Keratinocyte (primary cell): Measurements from ENCODE around the gene METRNL. TPM values are rescaled to one million over a fixed set of nuclear protein-coding genes. Genes with fewer than 3 reads are reported as not detected.

Source experiments
- DNase-seq: peaks from one replicate; pipeline ENCODE4 v3.0.0-alpha.2; 2011; ENCODE audit warnings: low read depth, missing footprints, low spot score
- FAIRE-seq: peaks from 2 replicates; lab custom pipeline; 2011; peaks lifted over from hg19 to GRCh38; lab: Jason Lieb, UNC
- H2AFZ ChIP-seq: 2 replicates; pipeline ENCODE4 v1.6.0; 2012; ENCODE audit warnings: low read length, control low read depth, inconsistent platforms; ENCODE audit not compliant: control insufficient read depth
- H3K27ac ChIP-seq: 2 replicates; pipeline ENCODE4 v1.5.1; 2011; ENCODE audit warnings: low read length; ENCODE audit not compliant: control insufficient read depth, insufficient read depth
- H3K27me3 ChIP-seq: 3 replicates; pipeline ENCODE4 v1.6.0; 2011; ENCODE audit warnings: low read length; ENCODE audit not compliant: control insufficient read depth, insufficient read depth; ENCODE audit errors: extremely low read depth
- H3K36me3 ChIP-seq, 2 experiments: 2 replicates in 1 of 2; 3 replicates in 1 of 2; pipeline ENCODE4 v1.5.1; 2011; ENCODE audit warnings: low read length in 2 of 2, mild to moderate bottlenecking in 1 of 2; ENCODE audit not compliant: control insufficient read depth in 2 of 2, insufficient read depth in 2 of 2; ENCODE audit errors: extremely low read depth in 1 of 2
- H3K4me1 ChIP-seq: 3 replicates; pipeline ENCODE4 v1.5.1; 2011; ENCODE audit warnings: low read length; ENCODE audit not compliant: control insufficient read depth, insufficient read depth; ENCODE audit errors: extremely low read depth
- H3K4me2 ChIP-seq: 3 replicates; pipeline ENCODE4 v1.6.0; 2011; ENCODE audit warnings: low read depth, low read length; ENCODE audit not compliant: control insufficient read depth, insufficient read depth; ENCODE audit errors: extremely low read depth
- H3K4me3 ChIP-seq, 3 experiments: fragments of 200-600 bp in 1 of 3; sonication (generic) in 1 of 3; 2 replicates in 2 of 3; 3 replicates in 1 of 3; pipeline ENCODE4 v1.5.1; 2011 to 2016; ENCODE audit warnings: low read length in 3 of 3, mild to moderate bottlenecking in 3 of 3, control low read depth in 2 of 3, inconsistent platforms in 1 of 3, low read depth in 1 of 3, mixed read lengths in 1 of 3, mixed run types in 1 of 3, moderate library complexity in 1 of 3; ENCODE audit not compliant: control insufficient read depth in 2 of 3, insufficient read depth in 2 of 3; ENCODE audit errors: extremely low read depth in 1 of 3
- H3K79me2 ChIP-seq: 2 replicates; pipeline ENCODE4 v1.6.0; 2012; ENCODE audit warnings: low read length; ENCODE audit not compliant: control insufficient read depth, insufficient read depth
- H3K9ac ChIP-seq: 3 replicates; pipeline ENCODE4 v1.6.0; 2011; ENCODE audit warnings: low read length; ENCODE audit not compliant: control insufficient read depth, insufficient read depth; ENCODE audit errors: extremely low read depth
- H3K9me1 ChIP-seq: 3 replicates; pipeline ENCODE4 v1.6.0; 2011; ENCODE audit warnings: low read length; ENCODE audit not compliant: control insufficient read depth, insufficient read depth; ENCODE audit errors: extremely low read depth
- H3K9me3 ChIP-seq: 2 replicates; pipeline ENCODE4 v1.5.1; 2012; ENCODE audit warnings: low read depth, low read length; ENCODE audit not compliant: control insufficient read depth
- H4K20me1 ChIP-seq: 3 replicates; pipeline ENCODE4 v1.6.0; 2011; ENCODE audit warnings: low read length; ENCODE audit not compliant: control insufficient read depth, insufficient read depth; ENCODE audit errors: extremely low read depth
- CTCF ChIP-seq, 3 experiments: IDR thresholded peaks in 1 of 3; conservative IDR thresholded peaks in 1 of 3; optimal IDR thresholded peaks in 1 of 3; 2 replicates in 2 of 3; 3 replicates in 1 of 3; pipeline versions ENCODE3 to v1.5.1; 2011; ENCODE audit warnings: low read length in 3 of 3, mild to moderate bottlenecking in 3 of 3, moderate library complexity in 2 of 3, control low read depth in 1 of 3, inconsistent platforms in 1 of 3; ENCODE audit not compliant: insufficient read depth in 2 of 3; ENCODE audit errors: extremely low read depth in 1 of 3
- EZH2 ChIP-seq: IDR thresholded peaks from one replicate; pipeline ENCODE4 v1.6.1; 2012; ENCODE audit warnings: inconsistent platforms, mild to moderate bottlenecking, low read length, moderate library complexity
- dilution Hi-C: fragments of 300-500 bp; cut with MboI; formaldehyde crosslinking; loops from one replicate; pipeline ENCODE4 v1.7.0; 2020; ENCODE audit warnings: low sequenced_read_pairs; ENCODE audit not compliant: extremely low pct_ligation_motif_present
- polyA plus RNA-seq, 5 experiments: library from polyadenylated mRNA; depleted of rRNA in 3 of 5; stranded (reverse) in 3 of 5; stranded (forward) in 1 of 5; unstranded in 1 of 5; fragments of >200 nt; gene quantifications; 1 replicate in 1 of 5; 2 replicates in 3 of 5; 3 replicates in 1 of 5; pipeline versions ENCODE4 v1.2.1 to v1.2.3, GENCODE V29; 2011 to 2012; ENCODE audit warnings: missing spikeins in 2 of 5, low read depth in 1 of 5, low replicate concordance in 1 of 5

METRNL gene
- polyA plus RNA-seq, 1 donor (not counting 4 experiments of a cell fraction or from before 2014, with no cell fraction given) = 3.1 TPM

- dilution Hi-C loops = no loop called here
- no peak for FAIRE-seq
- no peaks in the 10 kb centered on the region for H3K36me3 ChIP-seq
- H3K9ac ChIP-seq = no peak overlapping the region
- DNase-seq = no peak
- H4K20me1 ChIP-seq = peaks cover 4% of the 10 kb centered on the region
- no peak overlapping the region for H2AFZ ChIP-seq
- H3K9me3 ChIP-seq = no peaks in the 10 kb centered on the region
- H3K4me2 ChIP-seq = no peak overlapping the region
- H3K4me3 ChIP-seq = no peak overlapping the region
- H3K27ac ChIP-seq = no peak overlapping the region
- peaks cover 35% of the 10 kb centered on the region for H3K27me3 ChIP-seq
- H3K4me1 ChIP-seq = peaks cover 6% of the 10 kb centered on the region
- no peaks in the 10 kb centered on the region for H3K9me1 ChIP-seq
- TF ChIP-seq CTCF (optimal IDR thresholded peaks at IDR 0.05 in 1 of 3, IDR thresholded peaks at IDR 0.05 in 1 of 3, conservative IDR thresholded peaks at IDR 0.05 in 1 of 3; ENCODE audit: extremely low read depth in 1 of 3, insufficient read depth in 2 of 3, low read length in 3 of 3) = no peak
- TF ChIP-seq EZH2 = no peak
- no peaks in the 10 kb centered on the region for H3K79me2 ChIP-seq
Observed at GRCh38 chr17:83072600-83073358, 6.6 kb upstream of the METRNL start.

DNA sequence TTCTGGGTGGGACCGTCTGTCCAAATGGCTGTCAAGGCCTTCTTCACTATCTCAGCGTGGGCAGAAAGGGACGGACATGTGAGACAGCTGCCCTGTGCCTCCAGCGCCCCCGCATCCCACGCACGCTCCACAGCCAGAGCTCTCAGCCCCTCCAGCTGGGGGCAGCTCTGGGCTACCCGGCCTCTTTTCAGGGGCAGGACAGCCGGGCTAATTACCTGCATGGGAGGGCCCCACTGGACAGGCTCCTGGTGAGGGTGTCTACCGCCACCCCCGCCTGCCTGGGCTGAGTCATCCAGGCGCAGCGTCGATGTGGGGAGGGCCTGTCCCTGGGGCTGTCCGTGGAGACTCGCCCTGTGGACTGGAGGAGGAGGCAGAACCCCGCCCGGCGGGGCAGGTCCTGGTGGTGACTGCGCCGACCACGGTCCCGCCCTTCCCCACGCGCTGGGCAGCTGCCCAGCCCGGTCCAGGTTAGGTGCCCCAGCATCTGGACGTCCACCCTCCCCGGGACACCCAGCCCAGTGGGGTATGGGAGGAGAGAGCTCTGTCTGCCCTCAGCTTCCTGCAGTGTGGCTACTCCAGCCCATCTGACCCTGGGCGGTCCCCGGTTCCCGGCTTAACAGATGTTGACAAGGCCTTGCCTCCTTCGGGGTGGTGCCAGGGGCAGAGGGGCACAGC lies 5.9 kb upstream of the METRNL start:
- Histone ChIP-seq H3K27me3 (peaks cover 42% of the 10 kb centered on the region), H4K20me1 (peaks cover 4% of the 10 kb centered on the region), H2AFZ (no peak overlapping the region), H3K9me3 (no peaks in the 10 kb centered on the region), H3K4me1 (peaks cover 6% of the 10 kb centered on the region), H3K27ac (no peak overlapping the region), H3K4me2 (peak overlapping the region; percentile 32), H3K36me3 (no peaks in the 10 kb centered on the region), H3K79me2 (no peaks in the 10 kb centered on the region), H3K9me1 (no peaks in the 10 kb centered on the region), H3K4me3 (no peak overlapping the region), H3K9ac (no peak overlapping the region)
- DNase-seq (peak; percentile 45), FAIRE-seq (no peak)
- dilution Hi-C loops = no loop called here
- no peak for TF ChIP-seq EZH2
- TF ChIP-seq CTCF (optimal IDR thresholded peaks at IDR 0.05 in 1 of 3, IDR thresholded peaks at IDR 0.05 in 1 of 3, conservative IDR thresholded peaks at IDR 0.05 in 1 of 3; ENCODE audit: extremely low read depth in 1 of 3, insufficient read depth in 2 of 3, low read length in 3 of 3) = no peak
